G401.6 (cell line): ENCODE measurements around the gene CAMK2B.
"Not testable (repeated sequence)": the region's sequence is repeated elsewhere in the genome, so short reads cannot be mapped to it uniquely, and the experiment has no call there.

Source experiments
- FAIRE-seq: peaks from 2 replicates; lab custom pipeline; 2012; peaks lifted over from hg19 to GRCh38; lab: Jason Lieb, UNC

Gene CAMK2B

GRCh38 chr7:44189286-44189992, 136.0 kb downstream of the CAMK2B start, which contains the start of gene GCK:
Gene GCK (minus strand): TSS chr7:44189439. CDS start chr7:44188953, 486 bp downstream.
- no peak for FAIRE-seq

GRCh38 chr7:44188480-44189225, 136.7 kb downstream of the CAMK2B start:
- FAIRE-seq, result no peak

GRCh38 chr7:44187636-44188416, 137.6 kb downstream of the CAMK2B start:
- no peak for FAIRE-seq

GRCh38 chr7:44186736-44187135, 138.7 kb downstream of the CAMK2B start:
- FAIRE-seq, result no peak

- no peak for FAIRE-seq
Observed at GRCh38 chr7:44185729-44186128, 139.7 kb downstream of the CAMK2B start.

GRCh38 chr7:44184873-44185446, 140.4 kb downstream of the CAMK2B start:
- no peak for FAIRE-seq

GRCh38 chr7:44184206-44184872, 141.1 kb downstream of the CAMK2B start:
- FAIRE-seq, result no peak

- no peak for FAIRE-seq
Observed at GRCh38 chr7:44183386-44183785, 142.0 kb downstream of the CAMK2B start.

GRCh38 chr7:44182827-44183226, 142.6 kb downstream of the CAMK2B start:
- no peak for FAIRE-seq

GRCh38 chr7:44180631-44181030, 144.8 kb downstream of the CAMK2B start:
- no peak for FAIRE-seq

GRCh38 chr7:44177570-44178131, 147.7 kb downstream of the CAMK2B start:
- no peak for FAIRE-seq

- no peak for FAIRE-seq
Observed at GRCh38 chr7:44176486-44176885, 148.9 kb downstream of the CAMK2B start.

GRCh38 chr7:44175730-44176129, 149.7 kb downstream of the CAMK2B start:
- FAIRE-seq, result no peak

GRCh38 chr7:44174694-44174948, 150.8 kb downstream of the CAMK2B start:
- FAIRE-seq, result not testable (repeated sequence)

GRCh38 chr7:44173911-44174693, 151.3 kb downstream of the CAMK2B start:
- no peak for FAIRE-seq

GRCh38 chr7:44172803-44173424, 152.5 kb downstream of the CAMK2B start:
- FAIRE-seq, result no peak

GRCh38 chr7:44172352-44172751, 153.0 kb downstream of the CAMK2B start:
- no peak for FAIRE-seq

- not testable (repeated sequence) for FAIRE-seq
Observed at GRCh38 chr7:44171901-44172300, 153.5 kb downstream of the CAMK2B start.

GRCh38 chr7:44167920-44168319, 157.5 kb downstream of the CAMK2B start:
- FAIRE-seq, result no peak
